ENCODE results near the gene ARSJ.
A peak's percentile ranks its signal among the peaks of the same experiment; 100 is the strongest.

ARSJ gene

DNA sequence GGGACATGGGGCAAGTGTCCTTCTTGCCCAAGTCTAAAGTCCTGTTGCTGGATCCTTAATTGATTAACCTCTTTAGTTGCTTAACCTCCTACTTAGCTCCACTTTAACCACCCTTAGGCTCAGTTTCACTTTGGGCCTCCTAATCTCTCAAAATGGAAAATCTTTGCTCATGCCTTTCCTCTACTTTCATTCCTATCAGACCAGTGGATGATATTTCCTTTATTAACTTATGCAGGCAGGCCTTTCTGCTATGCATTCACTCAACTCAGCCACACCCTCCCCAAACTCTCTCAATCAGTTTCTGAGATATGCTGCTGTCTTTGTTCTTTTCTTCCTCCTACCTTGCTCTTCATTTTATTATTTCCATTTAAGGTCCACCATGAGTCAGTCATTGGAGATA, 14.4 kb upstream of the ARSJ start:
- H3K79me2 ChIP-seq (ENCODE audit: insufficient read depth, low read length) = no peaks in the 10 kb centered on the region
- H3K9me3 ChIP-seq (ENCODE audit: insufficient read depth, low read depth, low read length) = no peaks in the 10 kb centered on the region
- no peaks in the 10 kb centered on the region for H4K20me1 ChIP-seq (ENCODE audit: insufficient read depth, low read length, poor library complexity, severe bottlenecking)
- peaks cover 1% of the 10 kb centered on the region for H3K4me1 ChIP-seq (ENCODE audit: insufficient read depth, low read length, poor library complexity, severe bottlenecking)
- H3K9me2 ChIP-seq (replicated peaks; ENCODE audit: low read depth, low read length) = no peaks in the 10 kb centered on the region
- peak overlapping the region; percentile 42 for H2AFZ ChIP-seq (ENCODE audit: low read length)
- no peaks in the 10 kb centered on the region for H3K36me3 ChIP-seq (ENCODE audit: insufficient read depth, low read length)
- TF ChIP-seq CTCF (conservative IDR thresholded peaks at IDR 0.05; ENCODE audit: low read length) (no peak), EZH2phosphoT487 (IDR thresholded peaks at IDR 0.05; ENCODE audit: borderline replicate concordance) (no peak)
- H3K27me3 ChIP-seq (ENCODE audit: insufficient read depth, low read length, poor library complexity, severe bottlenecking) = no peaks in the 10 kb centered on the region
- H3K4me3 ChIP-seq (ENCODE audit: low read length, poor library complexity, severe bottlenecking) = no peak overlapping the region
- H3K9ac ChIP-seq (ENCODE audit: low read depth, low read length, poor library complexity, severe bottlenecking) = no peak overlapping the region
- no peak overlapping the region for H3K4me2 ChIP-seq (ENCODE audit: low read depth, low read length, poor library complexity, severe bottlenecking)
- no peaks in the 10 kb centered on the region for H3F3A ChIP-seq (ENCODE audit: low read depth)

DNA sequence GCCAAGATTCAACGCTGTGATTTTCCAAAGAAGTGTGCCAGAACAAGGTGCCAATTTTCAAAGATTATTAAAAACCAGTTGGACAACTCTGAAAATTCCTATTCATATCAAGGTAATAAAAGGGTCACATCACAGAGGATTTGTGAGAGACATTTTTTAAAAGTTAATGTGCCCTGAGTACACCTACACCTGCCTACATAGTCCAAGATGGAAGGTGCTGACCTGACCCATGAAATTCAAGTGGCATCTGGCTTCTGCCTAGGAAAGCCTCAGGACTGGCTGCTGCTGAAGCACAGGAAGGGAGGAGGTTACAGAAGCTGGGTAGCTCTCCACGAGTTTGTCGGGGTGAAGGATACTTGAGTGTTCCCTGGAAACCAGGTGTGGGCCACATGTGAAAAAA, 11.4 kb upstream of the ARSJ start:
- no peaks in the 10 kb centered on the region; the same call in 1 of the 2 replicates for H3K9me3 ChIP-seq (ENCODE audit: insufficient read depth, low read depth, low read length)
- no peak overlapping the region for H2AFZ ChIP-seq (ENCODE audit: low read length)
- no peak overlapping the region for H3K9ac ChIP-seq (ENCODE audit: low read depth, low read length, poor library complexity, severe bottlenecking)
- H3K79me2 ChIP-seq (ENCODE audit: insufficient read depth, low read length) = no peaks in the 10 kb centered on the region
- TF ChIP-seq EZH2phosphoT487 (IDR thresholded peaks at IDR 0.05; ENCODE audit: borderline replicate concordance) (no peak), CTCF (conservative IDR thresholded peaks at IDR 0.05; ENCODE audit: low read length) (no peak)
- H3K36me3 ChIP-seq (ENCODE audit: insufficient read depth, low read length) = no peaks in the 10 kb centered on the region
- no peak overlapping the region for H3K4me3 ChIP-seq (ENCODE audit: low read length, poor library complexity, severe bottlenecking)
- H3K9me2 ChIP-seq (replicated peaks; ENCODE audit: low read depth, low read length) = no peaks in the 10 kb centered on the region
- no peak overlapping the region for H3K4me2 ChIP-seq (ENCODE audit: low read depth, low read length, poor library complexity, severe bottlenecking)
- H3F3A ChIP-seq (ENCODE audit: low read depth) = no peaks in the 10 kb centered on the region
- H3K4me1 ChIP-seq (ENCODE audit: insufficient read depth, low read length, poor library complexity, severe bottlenecking) = no peaks in the 10 kb centered on the region
- H3K27me3 ChIP-seq (ENCODE audit: insufficient read depth, low read length, poor library complexity, severe bottlenecking) = no peaks in the 10 kb centered on the region
- H4K20me1 ChIP-seq (ENCODE audit: insufficient read depth, low read length, poor library complexity, severe bottlenecking) = no peaks in the 10 kb centered on the region

DNA sequence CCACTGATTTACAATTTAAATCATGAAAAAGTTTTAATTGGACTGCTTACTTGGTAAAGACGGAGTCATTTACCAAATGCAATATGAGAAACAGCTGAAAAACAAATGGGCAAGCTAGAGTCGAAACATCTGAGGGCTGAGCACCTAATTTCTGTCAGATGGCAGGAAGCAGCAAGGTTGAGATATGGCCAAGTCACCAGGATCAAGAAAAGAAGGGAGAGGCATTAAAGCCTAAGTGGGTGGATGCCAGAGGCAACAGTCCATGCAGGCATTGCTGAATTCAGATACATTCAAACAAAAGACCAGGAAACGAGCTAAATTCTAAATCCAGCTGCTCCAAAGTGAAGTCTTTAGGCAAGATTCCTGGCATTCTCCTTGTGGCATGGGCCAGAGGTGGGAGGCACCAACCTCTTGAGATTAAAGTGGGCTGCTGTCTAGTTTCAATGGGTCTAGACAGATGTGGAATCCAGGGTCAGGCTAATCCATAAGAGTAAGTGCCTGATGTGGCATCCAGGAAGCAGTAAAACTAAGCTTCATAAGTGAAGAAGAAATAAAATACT, 8.0 kb upstream of the ARSJ start:
- no peak overlapping the region for H2AFZ ChIP-seq (ENCODE audit: low read length)
- no peaks in the 10 kb centered on the region for H3K79me2 ChIP-seq (ENCODE audit: insufficient read depth, low read length)
- no peak for TF ChIP-seq CTCF (conservative IDR thresholded peaks at IDR 0.05; ENCODE audit: low read length)
- no peak overlapping the region for H3K4me3 ChIP-seq (ENCODE audit: low read length, poor library complexity, severe bottlenecking)
- no peaks in the 10 kb centered on the region for H3K9me2 ChIP-seq (replicated peaks; ENCODE audit: low read depth, low read length)
- H4K20me1 ChIP-seq (ENCODE audit: insufficient read depth, low read length, poor library complexity, severe bottlenecking) = no peaks in the 10 kb centered on the region
- H3F3A ChIP-seq (ENCODE audit: low read depth) = no peaks in the 10 kb centered on the region
- no peaks in the 10 kb centered on the region for H3K27me3 ChIP-seq (ENCODE audit: insufficient read depth, low read length, poor library complexity, severe bottlenecking)
- H3K36me3 ChIP-seq (ENCODE audit: insufficient read depth, low read length) = no peaks in the 10 kb centered on the region
- H3K4me1 ChIP-seq (ENCODE audit: insufficient read depth, low read length, poor library complexity, severe bottlenecking) = no peaks in the 10 kb centered on the region
- H3K4me2 ChIP-seq (ENCODE audit: low read depth, low read length, poor library complexity, severe bottlenecking) = no peak overlapping the region
- H3K9me3 ChIP-seq (ENCODE audit: insufficient read depth, low read depth, low read length) = peaks cover 8% of the 10 kb centered on the region; the same call in 1 of the 2 replicates
- no peak overlapping the region for H3K9ac ChIP-seq (ENCODE audit: low read depth, low read length, poor library complexity, severe bottlenecking)
